GM12801 (cell line): ENCODE measurements around the gene RNU6-9.

ENCODE experiments used
- CTCF ChIP-seq: IDR thresholded peaks from one replicate; pipeline ENCODE4 v1.5.1; 2011; ENCODE audit warnings: control low read depth; ENCODE audit not compliant: insufficient read length; ENCODE audit errors: extremely low read depth

The RNU6-9 gene

GRCh38 chr19:919199-920050 is 26.1 kb downstream of the RNU6-9 start:
- no peak for TF ChIP-seq CTCF

GRCh38 chr19:920051-920864 is 27.0 kb downstream of the RNU6-9 start:
- TF ChIP-seq CTCF: no peak

DNA sequence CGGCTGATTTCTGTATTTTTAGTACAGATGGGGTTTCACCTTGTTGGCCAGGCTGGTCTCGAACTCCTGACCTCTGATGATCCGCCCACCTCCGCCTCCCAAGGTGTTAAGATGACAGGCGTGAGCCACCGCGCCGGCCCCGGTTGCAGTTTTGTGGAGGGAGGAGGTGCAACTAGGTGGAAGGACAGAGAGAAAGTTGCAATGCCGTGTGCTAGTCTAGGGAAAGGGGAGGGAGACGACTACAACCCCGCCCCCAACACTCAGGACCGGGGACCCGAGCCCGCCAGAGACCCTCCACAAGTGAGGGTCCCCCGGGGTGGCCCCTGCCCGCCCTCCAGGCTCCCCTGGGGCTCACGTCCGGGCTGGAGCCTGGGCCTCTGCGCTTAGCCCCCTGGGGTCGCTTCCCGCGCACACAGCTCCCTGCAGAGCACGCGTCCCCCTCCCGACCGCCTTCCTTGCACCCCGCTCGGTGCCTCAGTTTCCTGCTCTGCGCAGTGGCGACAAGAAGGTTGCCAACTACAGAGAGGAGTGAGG is 31.3 kb downstream of the RNU6-9 start:
- TF ChIP-seq CTCF: no peak

- no peak for TF ChIP-seq CTCF
These were observed 31.8 kb downstream of the RNU6-9 start for GRCh38 chr19:925087-925525.

DNA sequence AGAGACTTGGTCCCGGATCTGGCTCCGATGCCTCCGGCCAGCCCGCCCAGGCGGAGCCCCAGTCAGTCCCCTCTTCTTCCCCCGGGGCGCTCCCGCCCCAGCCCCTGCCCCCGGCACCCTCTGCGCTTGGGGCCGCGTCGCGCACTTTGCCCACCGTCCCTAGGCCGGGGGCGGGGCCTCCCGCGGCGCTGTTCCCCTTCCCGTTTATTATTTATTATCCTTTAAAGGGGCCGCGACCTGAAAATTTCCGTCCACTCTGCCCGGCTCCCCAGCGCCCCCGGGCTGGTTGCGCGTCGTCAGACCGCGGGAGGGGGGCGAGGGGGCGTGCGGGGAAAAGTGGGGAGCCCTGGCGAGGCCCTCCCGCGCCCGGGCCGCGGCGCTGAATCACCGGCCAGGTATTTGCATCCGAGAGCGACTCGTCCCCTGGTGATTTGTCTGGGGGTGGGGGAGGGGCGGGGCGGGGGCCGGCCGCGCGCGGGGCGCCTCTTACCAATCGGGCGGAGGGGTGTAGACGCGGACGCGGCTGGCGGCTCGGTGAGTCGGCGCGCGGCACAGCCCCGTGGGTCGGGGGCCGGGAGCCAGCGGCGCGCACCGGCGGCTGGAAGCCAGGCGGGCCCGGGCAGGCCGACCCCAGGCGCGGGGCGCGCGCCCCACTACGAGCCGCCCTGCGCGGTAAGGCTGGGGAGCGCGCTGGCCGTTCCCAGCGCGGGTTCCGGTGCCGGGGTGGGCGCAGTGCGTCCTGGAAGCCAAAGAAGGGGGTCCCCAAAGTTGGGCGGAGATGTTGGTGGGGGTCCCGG is 32.4 kb downstream of the RNU6-9 start, which contains the start of gene ARID3A:
Gene ARID3A, plus strand, starts transcription at position 510 of the 797 bp plus-strand sequence. CDS start 3,494 bp downstream, outside the sequence.
- TF ChIP-seq CTCF: no peak

GRCh38 chr19:926323-926588 is 33.0 kb downstream of the RNU6-9 start:
- TF ChIP-seq CTCF: no peak
